Mesenteric fat pad (tissue), 1 donor: ENCODE measurements around the gene PDAP1. TPM values are rescaled to one million over a fixed set of nuclear protein-coding genes. Genes with fewer than 3 reads are reported as not detected.
A peak's percentile ranks its signal among the peaks of the same experiment; 100 is the strongest.

Experiments used
- DNase-seq: peaks from one replicate; pipeline ENCODE4 v3.0.0-alpha.2; 2020; ENCODE audit warnings: low spot score
- total RNA-seq: library from RNA; stranded (reverse); fragmentation: NEBNext Ultra II Directional; extraction: Animal tissue kit (Norgen Biotek cat#: 25700); gene quantifications from one replicate; pipeline ENCODE4 v1.2.1, GENCODE V29; 2021
- donor health status: DM: yes; HTN: yes; CAD: no.

The PDAP1 gene
- total RNA-seq, 1 donor from 2014 or later = 88.8 TPM

DNA sequence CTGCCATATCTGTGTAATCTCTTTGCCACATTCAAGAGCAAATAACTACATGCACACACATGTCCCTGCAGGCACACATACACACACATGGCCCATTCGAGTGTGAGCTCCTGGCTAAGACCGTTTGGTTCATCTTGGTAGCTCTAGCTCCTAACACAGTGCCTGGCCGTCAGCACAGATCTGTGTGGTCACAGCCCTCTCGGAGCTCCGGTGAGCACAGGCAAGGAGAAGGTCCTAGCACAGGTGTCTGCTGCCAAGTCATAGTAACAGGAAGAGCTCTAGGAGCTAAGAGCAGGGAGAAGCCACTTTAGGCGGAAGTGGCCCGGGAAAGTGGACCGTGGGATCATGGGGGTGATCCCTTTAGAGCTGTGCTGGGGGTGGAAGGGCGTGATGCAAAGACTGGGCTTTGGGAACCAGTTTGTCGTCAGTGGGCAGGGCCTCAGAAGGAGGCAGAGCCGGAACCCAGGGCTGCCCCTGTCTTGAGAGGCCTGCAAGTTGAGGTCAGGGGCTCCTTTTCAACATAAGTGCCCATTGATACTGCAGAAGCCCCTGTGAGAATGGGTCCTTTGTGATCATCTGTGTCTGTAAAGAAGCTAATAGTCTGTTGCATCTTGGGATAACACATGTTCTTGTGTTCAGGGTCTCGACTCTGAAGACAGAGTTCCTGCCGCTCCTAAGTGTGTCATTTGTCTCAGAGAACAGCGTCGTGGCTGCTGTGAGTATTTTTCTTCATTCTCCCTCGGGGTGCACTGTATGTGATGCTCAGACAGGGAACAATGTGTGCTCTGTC, 50.5 kb downstream of the PDAP1 start:
- DNase-seq = peak; percentile 65

DNA sequence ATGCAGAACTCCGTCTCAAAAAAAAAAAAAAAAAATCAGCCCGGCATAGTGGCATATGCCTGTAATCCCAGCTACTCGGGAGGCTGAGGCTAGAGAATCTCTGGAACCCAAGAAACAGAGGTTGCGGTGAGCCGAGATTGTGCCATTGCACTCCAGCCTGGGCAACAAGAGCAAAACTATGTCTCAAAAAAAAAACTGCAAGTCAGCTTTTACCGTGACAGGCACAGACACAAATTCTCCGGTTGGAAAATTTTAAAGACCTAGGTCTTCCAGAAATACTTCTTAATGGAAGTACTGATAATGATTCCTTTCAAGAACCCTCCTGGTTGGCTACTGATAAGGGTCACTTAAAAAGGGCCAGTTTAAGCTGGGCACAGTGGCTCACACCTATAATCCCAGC, 53.3 kb downstream of the PDAP1 start:
- DNase-seq = peak; percentile 18

DNA sequence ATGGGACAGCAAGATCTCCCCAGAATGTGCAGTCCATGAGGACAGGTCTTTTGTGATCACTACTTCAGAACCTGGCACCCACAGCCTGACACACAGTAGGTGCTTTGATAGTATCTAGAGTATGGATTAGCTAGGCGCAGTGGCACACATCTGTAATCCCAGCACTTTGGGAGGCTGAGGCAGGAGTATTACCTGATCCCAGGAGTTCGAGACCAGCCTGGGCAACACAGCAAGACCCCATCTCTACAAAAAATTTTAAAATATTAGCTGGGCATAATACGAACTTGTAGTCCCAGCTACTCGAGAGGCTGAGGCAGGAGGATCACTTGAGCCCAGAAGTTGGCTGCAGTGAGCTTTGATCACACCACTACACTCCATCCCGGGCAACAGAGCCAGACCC, 56.1 kb downstream of the PDAP1 start:
- peak; percentile 33 for DNase-seq

DNA sequence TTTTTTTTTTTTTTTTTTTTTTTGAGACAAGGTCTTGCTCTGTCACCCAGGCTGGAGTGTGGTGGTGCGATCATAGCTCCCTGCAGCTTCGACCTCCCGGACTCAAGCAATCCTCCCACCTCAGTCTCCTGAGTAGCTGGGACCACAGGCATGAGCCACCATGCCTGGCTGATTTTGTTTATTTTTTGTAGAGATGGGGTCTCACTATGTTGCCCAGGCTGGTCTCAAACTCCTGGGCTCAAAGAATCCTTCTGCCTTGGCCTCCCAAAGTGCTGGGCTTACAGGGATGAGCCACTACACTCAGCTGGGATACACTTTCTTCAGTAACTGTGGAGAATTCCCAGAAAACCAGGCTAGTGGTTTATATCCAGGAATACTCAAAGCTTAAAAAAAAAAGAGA, 57.8 kb downstream of the PDAP1 start:
- peak; percentile 18 for DNase-seq

Other genes starting within 250 kb of the PDAP1 start
- not detected for gene KPNA7, start 200.5 kb downstream of the PDAP1 start, total RNA-seq
- not detected for gene MYH16, start 135.8 kb downstream of the PDAP1 start, total RNA-seq
- 109 TPM for gene ARPC1A, start 82.7 kb downstream of the PDAP1 start, total RNA-seq
- gene ARPC1B, start 33.9 kb downstream of the PDAP1 start, total RNA-seq = 159 TPM
- 68.2 TPM for gene BUD31, start 372 bp upstream of the PDAP1 start, total RNA-seq
- 11.7 TPM for gene PTCD1, start 30.2 kb upstream of the PDAP1 start, total RNA-seq
- 54.7 TPM for gene CPSF4, start 30.3 kb upstream of the PDAP1 start, total RNA-seq
- 256 TPM for gene ATP5MF, start 57.6 kb upstream of the PDAP1 start, total RNA-seq
- gene ZNF789, start 64.3 kb upstream of the PDAP1 start, total RNA-seq = 7.8 TPM
- gene ZNF394, start 91.7 kb upstream of the PDAP1 start, total RNA-seq = 24.4 TPM
- 5.7 TPM for gene ZKSCAN5, start 96.1 kb upstream of the PDAP1 start, total RNA-seq
- 2.5 TPM for gene FAM200A, start 143.5 kb upstream of the PDAP1 start, total RNA-seq
- gene ZNF655, start 150.0 kb upstream of the PDAP1 start, total RNA-seq = 78.2 TPM
- gene TMEM225B, start 189.7 kb upstream of the PDAP1 start, total RNA-seq = 0.55 TPM
- gene ZSCAN25, start 208.3 kb upstream of the PDAP1 start, total RNA-seq = 10.9 TPM